ENCODE measurements around the gene FTL.

FTL gene

GRCh38 chr19:48990400-48990799 lies 25.3 kb downstream of the FTL start:
- TF ChIP-seq SPI1 (IDR thresholded peaks at IDR 0.05; ENCODE audit: borderline replicate concordance, low read depth) (no peak), GABPA (IDR thresholded peaks at IDR 0.05; ENCODE audit: low read depth) (no peak), CTCF (IDR thresholded peaks at IDR 0.05; ENCODE audit: insufficient read depth, low read length) (no peak), REST (IDR thresholded peaks at IDR 0.05; ENCODE audit: insufficient replicate concordance, low read depth) (no peak), POLR2AphosphoS5 (IDR thresholded peaks at IDR 0.05; ENCODE audit: low read depth) (no peak)
- no peak for DNase-seq (ENCODE audit: low read depth in 1 of 2, low spot score in 1 of 2)
- no peaks in the 10 kb centered on the region for H3K27me3 ChIP-seq (ENCODE audit: insufficient read depth, poor library complexity, severe bottlenecking)
- no peak overlapping the region for H3K27ac ChIP-seq (replicated peaks)
- H3K4me3 ChIP-seq (replicated peaks; ENCODE audit: insufficient read depth, low read length), result no peak overlapping the region

- no peak for DNase-seq (ENCODE audit: low read depth in 1 of 2, low spot score in 1 of 2)
- Histone ChIP-seq H3K27me3 (ENCODE audit: insufficient read depth, poor library complexity, severe bottlenecking) (no peaks in the 10 kb centered on the region), H3K4me3 (replicated peaks; ENCODE audit: insufficient read depth, low read length) (no peak overlapping the region; the same call in 1 of the 2 replicates), H3K27ac (replicated peaks) (peak overlapping the region; percentile 88; the same call in 1 of the 2 replicates)
- TF ChIP-seq REST (IDR thresholded peaks at IDR 0.05; ENCODE audit: insufficient replicate concordance, low read depth) (no peak), SPI1 (IDR thresholded peaks at IDR 0.05; ENCODE audit: borderline replicate concordance, low read depth) (no peak), GABPA (IDR thresholded peaks at IDR 0.05; ENCODE audit: low read depth) (no peak), POLR2AphosphoS5 (IDR thresholded peaks at IDR 0.05; ENCODE audit: low read depth) (no peak), CTCF (IDR thresholded peaks at IDR 0.05; ENCODE audit: insufficient read depth, low read length) (no peak)
Observed at GRCh38 chr19:48991011-48991609, 26.0 kb downstream of the FTL start.

- Histone ChIP-seq H3K27me3 (ENCODE audit: insufficient read depth, poor library complexity, severe bottlenecking) (no peaks in the 10 kb centered on the region), H3K4me3 (replicated peaks; ENCODE audit: insufficient read depth, low read length) (peak overlapping the region; percentile 82), H3K27ac (replicated peaks) (peak overlapping the region; percentile 88)
- DNase-seq (ENCODE audit: low read depth in 1 of 2, low spot score in 1 of 2), result peak in 1 of 2 experiments; percentile 51
- TF ChIP-seq CTCF (IDR thresholded peaks at IDR 0.05; ENCODE audit: insufficient read depth, low read length) (no peak), SPI1 (IDR thresholded peaks at IDR 0.05; ENCODE audit: borderline replicate concordance, low read depth) (peak; percentile 8; the same call in 1 of the 2 replicates)
Observed at GRCh38 chr19:48991873-48992580, 26.9 kb downstream of the FTL start.
